PC-3 (cell line): ENCODE measurements around the gene SPRED2. TPM values are rescaled to one million over a fixed set of nuclear protein-coding genes. Genes with fewer than 3 reads are reported as not detected.

Experiments used
- ATAC-seq: fragments of 200-7000 bp; cut with Tn5 transposase; 2 replicates; pipeline ENCODE4 v1.9.1; 2020; ENCODE audit warnings: mild to moderate bottlenecking, moderate library complexity
- BruUV-seq: library from RNA; stranded (reverse); fragments of 400-500 nt; replicated peaks from 2 replicates; lab custom pipeline; 2021; lab: Mats Ljungman, UMichigan
- CTCF ChIA-PET: fragments of 300-600 bp; sonication (Branson Sonifier 250); formaldehyde crosslinking; loops from one replicate; lab custom pipeline; 2022; ENCODE audit warnings: antibody characterized with exemption; lab: Charles Lee
- POLR2A ChIA-PET: fragments of 300-600 bp; sonication (Branson Sonifier 250); formaldehyde crosslinking; loops from one replicate; lab custom pipeline; 2022; ENCODE audit warnings: antibody characterized with exemption; ENCODE audit not compliant: unreplicated experiment; lab: Charles Lee
- DNase-seq: peaks from one replicate; pipeline ENCODE4 v3.0.0-alpha.2; 2015
- H2AFZ ChIP-seq: fragments of 300-600 bp; sonication (generic); 2 replicates; pipeline ENCODE4 v1.6.0; 2016; ENCODE audit warnings: antibody characterized with exemption, low read length
- H3F3A ChIP-seq: fragments of 300-600 bp; sonication (generic); one replicate; pipeline ENCODE4 v1.6.0; 2017; ENCODE audit warnings: antibody characterized with exemption, low read length, control low read depth, mild to moderate bottlenecking; ENCODE audit not compliant: unreplicated experiment
- H3K27ac ChIP-seq: fragments of 300-600 bp; sonication (generic); 2 replicates; pipeline ENCODE4 v1.5.1; 2016; ENCODE audit warnings: mild to moderate bottlenecking, low read length
- H3K27me3 ChIP-seq: fragments of 300-600 bp; sonication (generic); 2 replicates; pipeline ENCODE4 v1.6.1; 2016; ENCODE audit warnings: low read length, mixed read lengths
- H3K36me3 ChIP-seq: fragments of 300-600 bp; sonication (generic); 2 replicates; pipeline ENCODE4 v1.6.1; 2016; ENCODE audit warnings: low read depth, mixed run types, low read length, mixed read lengths
- H3K4me1 ChIP-seq: fragments of 300-600 bp; sonication (generic); 2 replicates; pipeline ENCODE4 v1.5.1; 2016; ENCODE audit warnings: low read length; ENCODE audit not compliant: insufficient read depth
- H3K4me2 ChIP-seq: fragments of 300-600 bp; sonication (generic); 2 replicates; pipeline ENCODE4 v1.6.0; 2016; ENCODE audit warnings: low read length
- H3K4me3 ChIP-seq: fragments of 300-600 bp; sonication (generic); 2 replicates; pipeline ENCODE4 v1.5.1; 2016; ENCODE audit warnings: mild to moderate bottlenecking, low read length, mixed read lengths
- H3K79me2 ChIP-seq: fragments of 300-600 bp; sonication (generic); 2 replicates; pipeline ENCODE4 v1.6.1; 2017; ENCODE audit warnings: low read length, mixed read lengths
- H3K9ac ChIP-seq: fragments of 300-600 bp; sonication (generic); 2 replicates; pipeline ENCODE4 v1.6.0; 2016; ENCODE audit warnings: mild to moderate bottlenecking, low read length
- H3K9me2 ChIP-seq: fragments of 300-600 bp; sonication (generic); replicated peaks from 2 replicates; pipeline ENCODE4 v1.6.1; 2016; ENCODE audit warnings: mixed run types, low read length, mixed read lengths
- H3K9me3 ChIP-seq: fragments of 300-600 bp; sonication (generic); 2 replicates; pipeline ENCODE4 v1.6.1; 2016; ENCODE audit warnings: low read length, mixed read lengths
- H4K20me1 ChIP-seq: fragments of 300-600 bp; sonication (generic); 2 replicates; pipeline ENCODE4 v1.6.1; 2016; ENCODE audit warnings: low read length, mixed read lengths
- EZH2 ChIP-seq: fragments of 300-600 bp; sonication (generic); IDR thresholded peaks from one replicate; pipeline ENCODE4 v1.6.1; 2017; ENCODE audit warnings: antibody characterized with exemption, mild to moderate bottlenecking, low read length; ENCODE audit not compliant: unreplicated experiment
- EZH2phosphoT487 ChIP-seq: fragments of 300-600 bp; sonication (generic); IDR thresholded peaks from 2 replicates; pipeline ENCODE4 v1.6.1; 2018; ENCODE audit warnings: mild to moderate bottlenecking, antibody characterized with exemption, low read length, borderline replicate concordance
- intact Hi-C: fragments of 100-400 bp; cut with micrococcal nuclease; formaldehyde crosslinking; loops from 2 replicates; pipeline ENCODE4 v1.9.0; 2023
- total RNA-seq: library from RNA; depleted of rRNA; stranded (reverse); fragments of >200 nt; gene quantifications from 2 replicates; pipeline ENCODE4 v1.2.3, GENCODE V29; 2014
- TF ChIP-seq, protein P1 (sequence below): fragments of 300-600 bp; sonication (generic); conservative IDR thresholded peaks from 2 replicates; pipeline ENCODE4 v1.5.1; 2017; ENCODE audit warnings: antibody characterized with exemption, low read depth, mild to moderate bottlenecking, low read length

The SPRED2 gene
- total RNA-seq, 1 experiment from 2014 or later: 16.2 TPM

DNA sequence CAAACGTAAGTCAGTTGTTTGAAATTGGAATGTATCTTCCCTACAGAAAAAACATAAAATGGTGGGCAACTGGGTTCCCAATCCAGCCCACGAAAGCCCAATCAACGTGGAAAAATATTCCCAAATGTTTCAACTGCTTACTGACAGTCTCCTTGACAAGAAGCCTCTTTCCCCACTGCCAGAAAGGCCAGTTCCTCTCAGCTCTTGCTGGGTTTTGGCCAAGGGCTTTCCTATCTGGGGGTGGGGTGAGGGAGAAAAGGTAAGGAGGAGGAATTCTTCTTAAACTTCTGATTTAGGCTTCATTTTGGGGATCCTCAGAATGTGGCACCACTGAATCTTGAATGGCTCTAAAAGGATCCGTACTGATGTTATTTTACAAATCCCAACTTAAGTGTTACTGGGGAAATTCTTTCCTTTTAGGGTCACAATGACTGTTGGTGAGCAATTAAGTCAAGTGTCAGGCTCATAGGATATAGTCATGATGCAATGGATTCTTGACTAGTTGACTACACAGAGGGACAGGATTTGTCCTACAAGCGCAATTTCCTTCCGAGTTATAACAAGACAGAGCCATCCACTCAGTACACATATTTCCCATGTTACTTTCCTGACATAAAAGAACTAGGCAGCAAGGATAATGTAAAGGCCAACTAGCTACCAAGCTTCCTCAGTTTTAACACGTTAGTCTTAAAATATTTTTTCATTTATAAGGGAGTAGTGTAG is 73.6 kb downstream of the SPRED2 start:
- intact Hi-C loops: no loop called here
- Histone ChIP-seq H3K9me3 (no peaks in the 10 kb centered on the region), H3K27me3 (no peaks in the 10 kb centered on the region), H3K4me2 (no peak overlapping the region), H4K20me1 (peaks cover 42% of the 10 kb centered on the region), H3K9ac (no peak overlapping the region), H3K27ac (no peak overlapping the region), H2AFZ (no peak overlapping the region), H3K4me3 (no peak overlapping the region), H3F3A (no peaks in the 10 kb centered on the region), H3K36me3 (peaks cover 6% of the 10 kb centered on the region; the same call in 1 of the 2 replicates), H3K4me1 (peaks cover 26% of the 10 kb centered on the region), H3K79me2 (peaks cover 100% of the 10 kb centered on the region), H3K9me2 (no peaks in the 10 kb centered on the region)
- DNase-seq (no peak), ATAC-seq (no peak)
- POLR2A ChIA-PET: no interaction called here
- BruUV-seq: no TSS peak
- CTCF ChIA-PET: no interaction called here
- TF ChIP-seq, protein P1, sequence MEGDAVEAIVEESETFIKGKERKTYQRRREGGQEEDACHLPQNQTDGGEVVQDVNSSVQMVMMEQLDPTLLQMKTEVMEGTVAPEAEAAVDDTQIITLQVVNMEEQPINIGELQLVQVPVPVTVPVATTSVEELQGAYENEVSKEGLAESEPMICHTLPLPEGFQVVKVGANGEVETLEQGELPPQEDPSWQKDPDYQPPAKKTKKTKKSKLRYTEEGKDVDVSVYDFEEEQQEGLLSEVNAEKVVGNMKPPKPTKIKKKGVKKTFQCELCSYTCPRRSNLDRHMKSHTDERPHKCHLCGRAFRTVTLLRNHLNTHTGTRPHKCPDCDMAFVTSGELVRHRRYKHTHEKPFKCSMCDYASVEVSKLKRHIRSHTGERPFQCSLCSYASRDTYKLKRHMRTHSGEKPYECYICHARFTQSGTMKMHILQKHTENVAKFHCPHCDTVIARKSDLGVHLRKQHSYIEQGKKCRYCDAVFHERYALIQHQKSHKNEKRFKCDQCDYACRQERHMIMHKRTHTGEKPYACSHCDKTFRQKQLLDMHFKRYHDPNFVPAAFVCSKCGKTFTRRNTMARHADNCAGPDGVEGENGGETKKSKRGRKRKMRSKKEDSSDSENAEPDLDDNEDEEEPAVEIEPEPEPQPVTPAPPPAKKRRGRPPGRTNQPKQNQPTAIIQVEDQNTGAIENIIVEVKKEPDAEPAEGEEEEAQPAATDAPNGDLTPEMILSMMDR: no peak
- TF ChIP-seq EZH2 (no peak), EZH2phosphoT487 (no peak)

GRCh38 chr2:65357959-65358294 is 74.5 kb downstream of the SPRED2 start:
- H3K4me3 ChIP-seq: no peak overlapping the region
- H3K9ac ChIP-seq: no peak overlapping the region
- BruUV-seq: no TSS peak
- H2AFZ ChIP-seq: no peak overlapping the region
- H3K4me2 ChIP-seq: no peak overlapping the region
- H3K79me2 ChIP-seq: peaks cover 100% of the 10 kb centered on the region
- peaks cover 22% of the 10 kb centered on the region for H3K4me1 ChIP-seq
- H3K9me3 ChIP-seq: no peaks in the 10 kb centered on the region
- ATAC-seq (no peak), DNase-seq (no peak)
- no peak for TF ChIP-seq EZH2phosphoT487
- TF ChIP-seq EZH2: no peak
- TF ChIP-seq, protein P1: no peak
- no peaks in the 10 kb centered on the region for H3F3A ChIP-seq
- peaks cover 39% of the 10 kb centered on the region; the same call in 1 of the 2 replicates for H4K20me1 ChIP-seq
- no peaks in the 10 kb centered on the region for H3K9me2 ChIP-seq
- H3K36me3 ChIP-seq: peaks cover 6% of the 10 kb centered on the region; the same call in 1 of the 2 replicates
- no peak overlapping the region for H3K27ac ChIP-seq
- POLR2A ChIA-PET: no interaction called here
- intact Hi-C loops: no loop called here
- CTCF ChIA-PET: no interaction called here
- no peaks in the 10 kb centered on the region for H3K27me3 ChIP-seq
